ENCODE results near the gene GAL.

- TF ChIP-seq CTCF (IDR thresholded peaks at IDR 0.05; ENCODE audit: low read depth, low read length) (no peak), EZH2phosphoT487 (IDR thresholded peaks at IDR 0.05; ENCODE audit: low read depth) (no peak)
Observed at GRCh38 chr11:68692871-68693483, 8.6 kb downstream of the GAL start.
